HG03108 (cell line): ENCODE data around the gene TBCK.
"Not testable (repeated sequence)": the region's sequence is repeated elsewhere in the genome, so short reads cannot be mapped to it uniquely, and the experiment has no call there.

Source experiments
- ATAC-seq: cut with Tn5 transposase; IDR thresholded peaks from one replicate; pipeline ENCODE4 v1.9.1; 2021; ENCODE audit warnings: moderate library complexity; ENCODE audit not compliant: unreplicated experiment

The TBCK gene

GRCh38 chr4:106238820-106239420 is 77.1 kb downstream of the TBCK start:
- peak; percentile 63 for ATAC-seq

GRCh38 chr4:106231931-106232330 is 84.1 kb downstream of the TBCK start:
- no peak for ATAC-seq

GRCh38 chr4:106222548-106222947 is 93.5 kb downstream of the TBCK start:
- ATAC-seq = no peak

- not testable (repeated sequence) for ATAC-seq
Measured at GRCh38 chr4:106213291-106213690, 102.7 kb downstream of the TBCK start.

- ATAC-seq = no peak
Measured at GRCh38 chr4:106210021-106210420, 106.0 kb downstream of the TBCK start.

- no peak for ATAC-seq
Measured at GRCh38 chr4:106208481-106209460, 107.2 kb downstream of the TBCK start.

- no peak for ATAC-seq
Measured at GRCh38 chr4:106201373-106201772, 114.6 kb downstream of the TBCK start.

GRCh38 chr4:106195435-106195950 is 120.5 kb downstream of the TBCK start:
- ATAC-seq = no peak

- no peak for ATAC-seq
Measured at GRCh38 chr4:106194801-106195200, 121.2 kb downstream of the TBCK start.

GRCh38 chr4:106192131-106192530 is 123.9 kb downstream of the TBCK start:
- no peak for ATAC-seq

- ATAC-seq = no peak
Measured at GRCh38 chr4:106186201-106186600, 129.8 kb downstream of the TBCK start.

GRCh38 chr4:106183551-106183950 is 132.5 kb downstream of the TBCK start:
- no peak for ATAC-seq

- ATAC-seq = no peak
Measured at GRCh38 chr4:106172861-106173260, 143.1 kb downstream of the TBCK start.

- no peak for ATAC-seq
Measured at GRCh38 chr4:106165351-106166010, 150.5 kb downstream of the TBCK start.

- ATAC-seq = no peak
Measured at GRCh38 chr4:106162278-106162677, 153.7 kb downstream of the TBCK start.

GRCh38 chr4:106160560-106160959 is 155.4 kb downstream of the TBCK start:
- no peak for ATAC-seq

GRCh38 chr4:106149911-106150310 is 166.1 kb downstream of the TBCK start:
- no peak for ATAC-seq

GRCh38 chr4:106149026-106149425 is 167.0 kb downstream of the TBCK start:
- no peak for ATAC-seq

GRCh38 chr4:106142616-106143127 is 173.3 kb downstream of the TBCK start:
- ATAC-seq = no peak

- ATAC-seq = no peak
Measured at GRCh38 chr4:106140601-106141000, 175.4 kb downstream of the TBCK start.

- ATAC-seq = no peak
Measured at GRCh38 chr4:106136777-106137331, 179.2 kb downstream of the TBCK start.
